Epithelial cell of esophagus (primary cell): Measurements from ENCODE around the gene CREB3L2.
"Not testable (repeated sequence)": the region's sequence is repeated elsewhere in the genome, so short reads cannot be mapped to it uniquely, and the experiment has no call there.

Source experiments
- DNase-seq: peaks from one replicate; pipeline ENCODE4 v3.0.0; 2010; ENCODE audit warnings: low read depth
- H3K4me3 ChIP-seq: 2 replicates; pipeline ENCODE4 v1.5.1; 2011; ENCODE audit warnings: mild to moderate bottlenecking, low read length, control low read depth
- CTCF ChIP-seq: IDR thresholded peaks from 2 replicates; pipeline ENCODE4 v1.5.1; 2011; ENCODE audit warnings: low read depth, mild to moderate bottlenecking, low read length, control low read depth, inconsistent platforms; ENCODE audit not compliant: insufficient read depth; ENCODE audit errors: missing control alignments

CREB3L2 gene

GRCh38 chr7:137969828-137970227 is 32.1 kb downstream of the CREB3L2 start:
- no peak for DNase-seq
- no peak overlapping the region for H3K4me3 ChIP-seq
- no peak for TF ChIP-seq CTCF

- no peak for TF ChIP-seq CTCF
- DNase-seq = no peak
- H3K4me3 ChIP-seq = no peak overlapping the region
These were observed 33.0 kb downstream of the CREB3L2 start for GRCh38 chr7:137968890-137969289.

- not testable (repeated sequence) for DNase-seq
These were observed 33.5 kb downstream of the CREB3L2 start for GRCh38 chr7:137968339-137968738.

GRCh38 chr7:137967143-137968018 is 34.5 kb downstream of the CREB3L2 start:
- peak; percentile 63 for DNase-seq
- TF ChIP-seq CTCF = no peak

More at GRCh38 chr7:137968339-137968738, 33.5 kb downstream of the CREB3L2 start:
- H3K4me3 ChIP-seq = not testable (repeated sequence)

GRCh38 chr7:137966641-137967142 is 35.2 kb downstream of the CREB3L2 start:
- DNase-seq = no peak
- no peak for TF ChIP-seq CTCF
- no peak overlapping the region for H3K4me3 ChIP-seq

More at GRCh38 chr7:137967143-137968018, 34.5 kb downstream of the CREB3L2 start:
- H3K4me3 ChIP-seq = no peak overlapping the region

GRCh38 chr7:137965942-137966640 is 35.8 kb downstream of the CREB3L2 start:
- no peak for TF ChIP-seq CTCF
- no peak overlapping the region for H3K4me3 ChIP-seq
- DNase-seq = no peak

GRCh38 chr7:137964824-137965545 is 36.9 kb downstream of the CREB3L2 start:
- DNase-seq = no peak
- TF ChIP-seq CTCF = no peak
- H3K4me3 ChIP-seq = no peak overlapping the region
